H9 (cell line): Measurements from ENCODE around the gene PRDX3. TPM values are rescaled to one million over a fixed set of nuclear protein-coding genes. Genes with fewer than 3 reads are reported as not detected.

Source experiments
- DNase-seq: peaks from one replicate; pipeline ENCODE4 v3.0.0-alpha.2; 2017
- H2AFZ ChIP-seq: one replicate; pipeline ENCODE4 v1.6.1; 2013; ENCODE audit warnings: mild to moderate bottlenecking, low read length, control low read depth, moderate library complexity
- H2AK5ac ChIP-seq: 2 replicates; pipeline ENCODE4 v1.6.1; 2013; ENCODE audit warnings: low read length, control low read depth, mixed read lengths; ENCODE audit not compliant: insufficient read length
- H2BK120ac ChIP-seq: one replicate; pipeline ENCODE4 v1.6.1; 2013; ENCODE audit warnings: low read depth, mild to moderate bottlenecking, low read length, control low read depth, inconsistent platforms; ENCODE audit not compliant: poor library complexity, severe bottlenecking
- H2BK12ac ChIP-seq: 2 replicates; pipeline ENCODE4 v1.6.1; 2013; ENCODE audit warnings: low read length, control low read depth, mixed read lengths, low read depth; ENCODE audit not compliant: insufficient read length
- H2BK15ac ChIP-seq: 2 replicates; pipeline ENCODE4 v1.6.1; 2013; ENCODE audit warnings: low read depth, low read length, control low read depth
- H2BK20ac ChIP-seq: one replicate; pipeline ENCODE4 v1.6.1; 2013; ENCODE audit warnings: low read depth, mild to moderate bottlenecking, low read length, control low read depth, inconsistent platforms; ENCODE audit not compliant: poor library complexity, severe bottlenecking
- H2BK5ac ChIP-seq: 2 replicates; pipeline ENCODE4 v1.6.1; 2013; ENCODE audit warnings: low read length, control low read depth, mixed read lengths; ENCODE audit not compliant: insufficient read length
- H3K14ac ChIP-seq: 2 replicates; pipeline ENCODE4 v1.6.1; 2013; ENCODE audit warnings: low read length, control low read depth; ENCODE audit not compliant: insufficient read depth
- H3K18ac ChIP-seq: 2 replicates; pipeline ENCODE4 v1.6.1; 2013; ENCODE audit warnings: low read depth, mild to moderate bottlenecking, mixed read lengths, low read length, control low read depth; ENCODE audit not compliant: insufficient read length
- H3K23ac ChIP-seq: 2 replicates; pipeline ENCODE4 v1.6.1; 2013; ENCODE audit warnings: low read length, control low read depth, mixed read lengths, low read depth; ENCODE audit not compliant: insufficient read length
- H3K23me2 ChIP-seq: 2 replicates; pipeline ENCODE4 v1.6.1; 2013; ENCODE audit warnings: low read depth, mild to moderate bottlenecking, mixed read lengths, low read length, control low read depth; ENCODE audit not compliant: insufficient read length, poor library complexity, severe bottlenecking
- H3K27ac ChIP-seq: 2 replicates; pipeline ENCODE4 v1.5.1; 2013; ENCODE audit warnings: low read length, control low read depth, mixed read lengths, low read depth; ENCODE audit not compliant: insufficient read length
- H3K27me3 ChIP-seq: 2 replicates; pipeline ENCODE4 v1.6.1; 2013; ENCODE audit warnings: low read length, control low read depth, inconsistent platforms; ENCODE audit not compliant: insufficient read depth
- H3K4ac ChIP-seq: 2 replicates; pipeline ENCODE4 v1.6.1; 2013; ENCODE audit warnings: low read depth, mild to moderate bottlenecking, control low read depth, inconsistent platforms, low read length, moderate library complexity
- H3K4me1 ChIP-seq: 2 replicates; pipeline ENCODE4 v1.6.1; 2013; ENCODE audit warnings: low read length, control low read depth, inconsistent platforms; ENCODE audit not compliant: insufficient read depth
- H3K4me2 ChIP-seq: 2 replicates; pipeline ENCODE4 v1.6.1; 2013; ENCODE audit warnings: low read length, control low read depth, mixed read lengths; ENCODE audit not compliant: insufficient read length, insufficient read depth
- H3K56ac ChIP-seq: 2 replicates; pipeline ENCODE4 v1.6.1; 2013; ENCODE audit warnings: low read depth, mild to moderate bottlenecking, mixed read lengths, low read length, control low read depth; ENCODE audit not compliant: insufficient read length
- H3K79me1 ChIP-seq: 2 replicates; pipeline ENCODE4 v1.6.1; 2013; ENCODE audit warnings: low read depth, mild to moderate bottlenecking, moderate library complexity, low read length, control low read depth, inconsistent platforms; ENCODE audit not compliant: insufficient read depth, poor library complexity, severe bottlenecking
- H3K79me2 ChIP-seq: 2 replicates; pipeline ENCODE4 v1.6.1; 2013; ENCODE audit warnings: low read length, control low read depth, inconsistent platforms; ENCODE audit not compliant: insufficient read depth
- H3K9ac ChIP-seq: 2 replicates; pipeline ENCODE4 v1.6.1; 2013; ENCODE audit warnings: low read length, control low read depth, mixed read lengths; ENCODE audit not compliant: insufficient read length; ENCODE audit errors: extremely low read depth
- H3K9me3 ChIP-seq: one replicate; pipeline ENCODE4 v1.6.1; 2013; ENCODE audit warnings: low read depth, low read length, inconsistent platforms; ENCODE audit not compliant: control insufficient read depth
- H3T11ph ChIP-seq: one replicate; pipeline ENCODE4 v1.6.1; 2013; ENCODE audit warnings: mild to moderate bottlenecking, low read length, control low read depth, inconsistent platforms
- H4K20me1 ChIP-seq: one replicate; pipeline ENCODE4 v1.6.1; 2013; ENCODE audit not compliant: control insufficient read depth, insufficient read length, insufficient read depth
- H4K5ac ChIP-seq: 2 replicates; pipeline ENCODE4 v1.6.1; 2013; ENCODE audit warnings: low read depth, mild to moderate bottlenecking, mixed read lengths, low read length, control low read depth; ENCODE audit not compliant: insufficient read length
- H4K8ac ChIP-seq: replicated peaks from 2 replicates; pipeline ENCODE4 v1.6.1; 2013; ENCODE audit warnings: low read length, control low read depth, mixed read lengths, low read depth; ENCODE audit not compliant: insufficient read length
- H4K91ac ChIP-seq: 2 replicates; pipeline ENCODE4 v1.6.1; 2013; ENCODE audit warnings: low read depth, mild to moderate bottlenecking, moderate library complexity, mixed read lengths, low read length, control low read depth; ENCODE audit not compliant: insufficient read length
- H3K27ac Mint-ChIP-seq, 3 experiments: 2 replicates in 2 of 3; 3 replicates in 1 of 3; pipeline ENCODE4 v1.8.0; 2020 to 2021; ENCODE audit warnings: mixed read lengths in 3 of 3, mild to moderate bottlenecking in 1 of 3, moderate library complexity in 1 of 3
- H3K27me3 Mint-ChIP-seq: 2 replicates; pipeline ENCODE4 v1.8.0; 2021; ENCODE audit warnings: low read depth, mild to moderate bottlenecking, moderate library complexity, mixed read lengths
- H3K36me3 Mint-ChIP-seq, 3 experiments: 2 replicates in 2 of 3; 3 replicates in 1 of 3; pipeline ENCODE4 v1.8.0; 2020 to 2021; ENCODE audit warnings: low read depth in 3 of 3, mixed read lengths in 3 of 3; ENCODE audit not compliant: insufficient read depth in 1 of 3
- H3K4me1 Mint-ChIP-seq, 2 experiments: 2 replicates each; pipeline ENCODE4 v1.8.0; 2020; ENCODE audit warnings: mixed read lengths in 2 of 2
- H3K4me3 Mint-ChIP-seq, 2 experiments: 2 replicates in 1 of 2; 3 replicates in 1 of 2; pipeline ENCODE4 v1.8.0; 2020 to 2021; ENCODE audit warnings: mild to moderate bottlenecking in 2 of 2, mixed read lengths in 2 of 2, moderate library complexity in 1 of 2
- H3K9me3 Mint-ChIP-seq, 2 experiments: 2 replicates in 1 of 2; 3 replicates in 1 of 2; pipeline ENCODE4 v1.8.0; 2020; ENCODE audit warnings: mild to moderate bottlenecking in 2 of 2, mixed read lengths in 2 of 2, moderate library complexity in 1 of 2
- WGBS: extraction: QIAGEN DNeasy Blood & Tissue Kit; methylation state at CpG from one replicate; pipeline ENCODE4 v1.1.7; 2013; ENCODE audit warnings: missing lambda C conversion rate, low lambda C conversion rate, mixed read lengths; ENCODE audit not compliant: insufficient read length; ENCODE audit errors: extremely low coverage; 5-methylcytosine and 5-hydroxymethylcytosine counted together
- total RNA-seq: library from RNA; stranded (reverse); gene quantifications from 2 replicates; pipeline ENCODE4 v1.2.1, GENCODE V29; 2021
- TF ChIP-seq, protein P1 (sequence below): fragments of 200-600 bp; sonication (generic); conservative IDR thresholded peaks from 3 replicates; pipeline ENCODE4 v1.8.0; 2021; ENCODE audit warnings: antibody characterized with exemption, mild to moderate bottlenecking

The PRDX3 gene
- total RNA-seq, 1 experiment from 2014 or later = 181 TPM

DNA sequence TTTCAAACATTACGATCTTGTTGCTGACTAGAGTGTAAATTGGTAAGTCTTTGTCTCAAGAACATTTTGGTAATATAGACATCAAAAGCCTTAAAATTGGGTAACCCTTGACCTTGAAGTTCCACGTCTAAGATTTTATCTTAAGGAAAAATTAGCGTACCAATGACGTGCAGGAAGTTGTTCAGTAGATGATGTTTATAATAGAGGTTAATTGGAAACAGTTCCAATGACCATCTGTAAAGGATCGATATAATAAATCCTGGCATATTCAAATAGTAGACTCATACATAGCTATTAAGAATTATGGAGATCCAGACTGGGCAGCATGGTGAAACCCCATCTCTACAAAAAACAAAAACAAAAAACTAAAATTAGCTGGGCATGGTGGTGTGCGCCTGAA lies 49.2 kb upstream of the PRDX3 start:
- H2BK120ac ChIP-seq = no peak overlapping the region
- Mint-ChIP-seq H3K9me3 (peaks cover 10 to 12% of the 10 kb centered on the region in 2 experiments; a peak in 4 of 5 replicates), H3K4me3 (no peak overlapping the region), H3K27ac (no peak overlapping the region), H3K4me1 (peaks cover 3% of the 10 kb centered on the region in 2 experiments; a peak in 3 of 4 replicates), H3K27me3 (no peaks in the 10 kb centered on the region), H3K36me3 (peaks cover 0 to 2% (median 0%) of the 10 kb centered on the region in 3 experiments; a peak in 2 of 7 replicates)
- TF ChIP-seq, protein P1, sequence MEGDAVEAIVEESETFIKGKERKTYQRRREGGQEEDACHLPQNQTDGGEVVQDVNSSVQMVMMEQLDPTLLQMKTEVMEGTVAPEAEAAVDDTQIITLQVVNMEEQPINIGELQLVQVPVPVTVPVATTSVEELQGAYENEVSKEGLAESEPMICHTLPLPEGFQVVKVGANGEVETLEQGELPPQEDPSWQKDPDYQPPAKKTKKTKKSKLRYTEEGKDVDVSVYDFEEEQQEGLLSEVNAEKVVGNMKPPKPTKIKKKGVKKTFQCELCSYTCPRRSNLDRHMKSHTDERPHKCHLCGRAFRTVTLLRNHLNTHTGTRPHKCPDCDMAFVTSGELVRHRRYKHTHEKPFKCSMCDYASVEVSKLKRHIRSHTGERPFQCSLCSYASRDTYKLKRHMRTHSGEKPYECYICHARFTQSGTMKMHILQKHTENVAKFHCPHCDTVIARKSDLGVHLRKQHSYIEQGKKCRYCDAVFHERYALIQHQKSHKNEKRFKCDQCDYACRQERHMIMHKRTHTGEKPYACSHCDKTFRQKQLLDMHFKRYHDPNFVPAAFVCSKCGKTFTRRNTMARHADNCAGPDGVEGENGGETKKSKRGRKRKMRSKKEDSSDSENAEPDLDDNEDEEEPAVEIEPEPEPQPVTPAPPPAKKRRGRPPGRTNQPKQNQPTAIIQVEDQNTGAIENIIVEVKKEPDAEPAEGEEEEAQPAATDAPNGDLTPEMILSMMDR = no peak
- H2BK12ac ChIP-seq = no peak overlapping the region
- no peak overlapping the region for H2AFZ ChIP-seq
- H4K5ac ChIP-seq = no peak overlapping the region
- H3K4me1 ChIP-seq = no peaks in the 10 kb centered on the region
- H4K91ac ChIP-seq = no peak overlapping the region
- no peaks in the 10 kb centered on the region for H3K23me2 ChIP-seq
- H3T11ph ChIP-seq = no peak overlapping the region
- no CpG with 5 or more reads among the region's 6 CpGs for WGBS
- no peaks in the 10 kb centered on the region for H4K20me1 ChIP-seq
- no peak overlapping the region for H3K18ac ChIP-seq
- H3K23ac ChIP-seq = no peak overlapping the region
- H3K9me3 ChIP-seq = no peaks in the 10 kb centered on the region
- no peaks in the 10 kb centered on the region for H3K79me2 ChIP-seq
- no peak overlapping the region for H3K56ac ChIP-seq
- no peak overlapping the region for H3K14ac ChIP-seq
- no peak overlapping the region for H3K4me2 ChIP-seq
- no peak overlapping the region for H3K9ac ChIP-seq
- no peaks in the 10 kb centered on the region for H3K79me1 ChIP-seq
- no peak overlapping the region for H2BK20ac ChIP-seq
- H3K27ac ChIP-seq = no peak overlapping the region
- DNase-seq = no peak
- no peaks in the 10 kb centered on the region for H3K27me3 ChIP-seq
- no peak overlapping the region for H2BK5ac ChIP-seq
- no peak overlapping the region for H2BK15ac ChIP-seq
- no peak overlapping the region for H4K8ac ChIP-seq
- H2AK5ac ChIP-seq = no peak overlapping the region
- no peak overlapping the region for H3K4ac ChIP-seq
